Measurements from ENCODE around the gene EIF1AD.

The EIF1AD gene

DNA sequence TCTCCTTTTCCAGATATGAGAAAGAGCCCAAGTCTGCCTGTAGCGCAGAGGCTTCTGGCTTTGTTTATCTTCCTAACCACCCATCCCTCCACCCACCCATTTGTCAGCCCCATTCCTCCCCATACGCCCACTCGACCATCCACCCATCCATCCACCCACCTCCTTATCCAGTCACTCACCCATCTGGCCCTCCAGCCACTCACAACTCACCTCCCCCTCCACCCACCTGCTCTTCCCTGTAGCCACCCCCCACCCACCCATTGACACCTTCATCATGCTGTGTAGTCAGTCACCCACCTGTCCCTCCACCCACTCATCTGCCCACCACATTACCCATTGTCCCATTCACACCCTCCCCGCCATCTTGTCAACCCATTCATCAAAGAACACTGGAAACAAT lies 15.4 kb upstream of the EIF1AD start:
- no peak overlapping the region for H3K27ac ChIP-seq
- TF ChIP-seq, protein P1, sequence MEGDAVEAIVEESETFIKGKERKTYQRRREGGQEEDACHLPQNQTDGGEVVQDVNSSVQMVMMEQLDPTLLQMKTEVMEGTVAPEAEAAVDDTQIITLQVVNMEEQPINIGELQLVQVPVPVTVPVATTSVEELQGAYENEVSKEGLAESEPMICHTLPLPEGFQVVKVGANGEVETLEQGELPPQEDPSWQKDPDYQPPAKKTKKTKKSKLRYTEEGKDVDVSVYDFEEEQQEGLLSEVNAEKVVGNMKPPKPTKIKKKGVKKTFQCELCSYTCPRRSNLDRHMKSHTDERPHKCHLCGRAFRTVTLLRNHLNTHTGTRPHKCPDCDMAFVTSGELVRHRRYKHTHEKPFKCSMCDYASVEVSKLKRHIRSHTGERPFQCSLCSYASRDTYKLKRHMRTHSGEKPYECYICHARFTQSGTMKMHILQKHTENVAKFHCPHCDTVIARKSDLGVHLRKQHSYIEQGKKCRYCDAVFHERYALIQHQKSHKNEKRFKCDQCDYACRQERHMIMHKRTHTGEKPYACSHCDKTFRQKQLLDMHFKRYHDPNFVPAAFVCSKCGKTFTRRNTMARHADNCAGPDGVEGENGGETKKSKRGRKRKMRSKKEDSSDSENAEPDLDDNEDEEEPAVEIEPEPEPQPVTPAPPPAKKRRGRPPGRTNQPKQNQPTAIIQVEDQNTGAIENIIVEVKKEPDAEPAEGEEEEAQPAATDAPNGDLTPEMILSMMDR (IDR thresholded peaks at IDR 0.05), result no peak
- TF ChIP-seq ZFX (IDR thresholded peaks at IDR 0.05; ENCODE audit: borderline replicate concordance), result no peak

DNA sequence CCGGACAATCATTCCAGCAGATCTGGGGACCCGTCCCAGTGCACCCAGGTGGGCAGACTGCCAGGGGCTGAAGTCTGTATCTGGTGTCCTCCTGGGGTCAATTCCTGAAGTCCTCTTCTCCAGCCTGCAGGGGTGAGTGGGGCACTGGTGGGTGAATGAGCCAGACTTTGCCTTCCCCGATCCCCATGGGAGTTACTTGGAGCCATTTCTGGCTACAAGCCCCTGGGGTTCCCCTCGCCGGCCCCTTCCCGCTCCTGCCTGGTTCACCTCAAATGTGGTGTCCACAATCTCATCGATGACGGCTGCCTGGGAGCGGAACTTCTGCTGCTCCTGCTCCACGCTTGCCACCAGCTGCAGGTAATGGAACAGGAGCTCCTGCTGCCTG lies 14.8 kb upstream of the EIF1AD start:
- H3K27ac ChIP-seq, result no peak overlapping the region
- TF ChIP-seq, protein P1 (IDR thresholded peaks at IDR 0.05), result no peak
- TF ChIP-seq ZFX (IDR thresholded peaks at IDR 0.05; ENCODE audit: borderline replicate concordance), result no peak

DNA sequence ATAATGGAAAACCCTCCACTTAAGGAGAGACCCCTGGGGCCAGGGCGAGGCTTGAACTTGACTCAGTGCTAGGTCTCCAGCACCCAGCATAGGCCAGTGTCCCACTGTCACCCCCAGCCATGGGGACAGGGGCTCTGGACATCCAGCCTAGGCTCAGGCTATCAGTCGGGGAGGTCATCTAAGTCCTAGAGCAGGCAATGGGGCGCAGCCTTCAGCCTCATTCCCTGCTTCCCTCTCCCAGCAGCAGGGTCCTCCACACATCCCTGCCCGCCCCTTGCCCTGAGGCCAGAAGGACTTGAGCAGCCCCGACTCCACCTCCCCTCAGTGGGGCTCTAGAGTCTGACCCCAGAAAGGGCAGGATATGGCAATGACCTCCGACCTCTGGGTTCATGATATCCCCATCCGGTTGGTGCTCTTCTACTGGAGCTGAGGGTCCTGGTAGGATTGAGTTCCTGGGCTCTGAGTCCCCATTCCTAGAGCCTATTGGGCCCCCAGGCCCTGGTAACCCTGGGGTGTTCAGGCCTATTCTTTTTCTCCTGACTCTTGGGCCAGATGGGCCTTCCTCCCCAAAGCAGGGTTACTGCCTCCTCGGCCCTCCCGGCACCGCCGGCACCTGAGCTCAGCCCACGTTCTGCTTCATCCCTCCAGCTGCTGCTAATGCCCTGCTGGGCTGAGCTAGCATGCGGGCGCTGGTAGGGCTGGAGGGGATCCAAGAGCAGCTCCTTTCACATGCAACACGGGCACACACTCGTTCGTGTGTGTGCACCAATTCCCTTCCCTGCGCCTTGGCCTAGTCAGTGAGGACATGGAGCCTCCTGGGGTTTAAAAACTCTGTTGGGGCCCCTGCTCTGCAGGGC lies 14.2 kb upstream of the EIF1AD start:
- no peak overlapping the region for H3K27ac ChIP-seq
- TF ChIP-seq, protein P1 (IDR thresholded peaks at IDR 0.05), result no peak
- TF ChIP-seq ZFX (IDR thresholded peaks at IDR 0.05; ENCODE audit: borderline replicate concordance), result no peak

DNA sequence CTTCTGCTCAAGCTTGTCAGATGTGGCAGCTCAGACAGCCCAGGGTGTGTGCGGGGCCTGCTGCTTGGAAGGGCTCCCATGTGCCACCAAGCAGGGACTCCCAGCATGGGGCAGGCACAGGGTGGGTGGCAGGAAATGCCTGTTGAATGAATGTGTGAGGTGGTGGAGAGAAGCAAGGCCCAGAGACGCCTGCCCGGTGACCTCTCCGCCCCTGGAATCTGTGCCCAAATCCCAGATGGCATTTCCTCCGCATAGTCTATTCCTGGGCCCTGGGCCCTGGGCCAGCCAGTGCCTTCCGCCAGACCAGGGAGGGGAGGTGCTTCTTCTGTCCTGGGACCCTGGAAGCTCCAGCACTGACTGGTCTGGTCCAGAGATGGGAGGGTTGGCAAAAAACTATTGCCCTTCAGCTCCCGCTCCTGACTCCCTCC lies 13.5 kb upstream of the EIF1AD start:
- TF ChIP-seq ZFX (IDR thresholded peaks at IDR 0.05; ENCODE audit: borderline replicate concordance), result no peak
- TF ChIP-seq, protein P1 (IDR thresholded peaks at IDR 0.05), result no peak
- H3K27ac ChIP-seq, result no peak overlapping the region

DNA sequence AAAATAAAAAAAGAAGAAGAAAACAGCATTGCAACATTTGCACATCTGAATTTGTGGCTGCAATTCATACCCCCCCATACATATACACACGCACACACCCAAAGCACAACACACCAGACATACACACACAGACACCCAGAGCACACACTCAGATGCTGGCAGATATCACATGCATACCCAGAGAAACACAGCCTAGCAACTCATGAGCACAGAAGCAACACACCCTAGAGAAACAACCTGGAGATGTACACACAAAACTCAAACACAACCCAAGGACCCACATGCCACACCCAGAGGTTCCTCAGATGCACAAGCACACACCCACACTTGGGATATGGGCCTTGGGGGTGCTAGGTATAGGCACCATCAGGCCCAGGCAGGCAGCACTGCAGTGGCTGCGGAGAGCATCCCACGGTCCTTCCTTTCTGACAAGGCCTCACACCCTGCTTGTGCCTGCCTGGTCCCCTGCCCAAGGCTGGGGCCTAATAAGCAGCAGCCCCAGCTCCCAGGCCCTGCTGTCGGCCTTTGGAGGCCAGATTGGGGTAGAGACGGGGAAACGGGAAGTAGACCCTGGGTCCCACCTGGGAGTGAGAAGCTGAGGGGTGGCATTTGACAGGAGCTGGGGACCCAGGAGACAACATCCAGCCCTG lies 13.0 kb upstream of the EIF1AD start:
- TF ChIP-seq, protein P1 (IDR thresholded peaks at IDR 0.05), result no peak
- TF ChIP-seq ZFX (IDR thresholded peaks at IDR 0.05; ENCODE audit: borderline replicate concordance), result no peak
- no peak overlapping the region for H3K27ac ChIP-seq

DNA sequence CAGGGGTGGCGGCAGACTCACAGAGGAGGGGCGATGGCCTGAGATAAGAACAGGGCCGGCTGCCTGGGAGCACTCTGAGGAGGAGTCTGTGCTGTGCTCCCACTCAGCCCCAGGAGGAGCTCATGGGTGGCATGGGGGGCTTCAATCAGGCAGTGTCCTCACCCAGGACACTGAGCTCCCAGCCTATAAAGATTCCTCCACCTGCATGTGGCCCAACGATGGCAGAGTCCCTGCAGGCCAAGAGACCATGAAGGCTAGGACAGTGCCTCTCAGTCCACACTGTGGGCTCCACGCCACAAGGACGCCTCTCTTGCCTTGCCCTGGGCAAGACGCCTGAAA lies 11.8 kb upstream of the EIF1AD start:
- H3K27ac ChIP-seq, result no peak overlapping the region

More for the DNA sequence above, 11.8 kb upstream of the EIF1AD start:
- TF ChIP-seq ZFX (IDR thresholded peaks at IDR 0.05; ENCODE audit: borderline replicate concordance), result no peak
- TF ChIP-seq, protein P1 (IDR thresholded peaks at IDR 0.05), result no peak

Measured in 22Rv1 (cell line).